Caco-2 (cell line): Measurements from ENCODE around the gene OR14C36. TPM values are rescaled to one million over a fixed set of nuclear protein-coding genes. Genes with fewer than 3 reads are reported as not detected.

Experiments
- BruUV-seq: library from RNA; stranded (reverse); fragments of 400-500 nt; replicated peaks from 2 replicates; lab custom pipeline; 2021; lab: Mats Ljungman, UMichigan
- CTCF ChIA-PET: fragments of 300-600 bp; sonication (Branson Sonifier 250); formaldehyde crosslinking; loops from one replicate; lab custom pipeline; 2022; ENCODE audit warnings: antibody characterized with exemption; lab: Charles Lee
- POLR2A ChIA-PET: fragments of 300-600 bp; sonication (Branson Sonifier 250); formaldehyde crosslinking; loops from one replicate; lab custom pipeline; 2022; ENCODE audit warnings: antibody characterized with exemption; lab: Charles Lee
- DNase-seq, 2 experiments: peaks; one replicate each; pipeline versions ENCODE4 v3.0.0 to v3.0.0-alpha.2; 2020 to 2022
- H3K27me3 ChIP-seq: replicated peaks from 2 replicates; pipeline ENCODE4 v1.6.0; 2011; ENCODE audit warnings: low read length; ENCODE audit not compliant: control insufficient read depth, insufficient read depth
- H3K36me3 ChIP-seq: 2 replicates; pipeline ENCODE4 v1.5.1; 2011; ENCODE audit warnings: low read length; ENCODE audit not compliant: control insufficient read depth, insufficient read depth
- H3K4me1 ChIP-seq: fragments of 250-450 bp; sonication (Bioruptor Pico); 2 replicates; pipeline ENCODE4 v1.5.1; 2020; ENCODE audit warnings: mild to moderate bottlenecking
- H3K4me3 ChIP-seq: 2 replicates; pipeline ENCODE4 v1.5.1; 2011; ENCODE audit warnings: low read depth, mild to moderate bottlenecking, control low read depth, low read length
- H3K9me3 ChIP-seq: fragments of 250-450 bp; sonication (Bioruptor Pico); 2 replicates; pipeline ENCODE4 v1.5.1; 2020; ENCODE audit warnings: mild to moderate bottlenecking, moderate library complexity
- H3K27ac Mint-ChIP-seq: one replicate; pipeline ENCODE4 v1.8.0; 2022; ENCODE audit warnings: mixed read lengths; ENCODE audit not compliant: unreplicated experiment
- H3K27me3 Mint-ChIP-seq: one replicate; pipeline ENCODE4 v1.8.0; 2022; ENCODE audit warnings: mixed read lengths; ENCODE audit not compliant: insufficient read depth, unreplicated experiment
- H3K36me3 Mint-ChIP-seq: one replicate; pipeline ENCODE4 v1.8.0; 2022; ENCODE audit warnings: mild to moderate bottlenecking, mixed read lengths; ENCODE audit not compliant: insufficient read depth, unreplicated experiment
- H3K4me1 Mint-ChIP-seq: one replicate; pipeline ENCODE4 v1.8.0; 2022; ENCODE audit warnings: low read depth, mixed read lengths; ENCODE audit not compliant: unreplicated experiment
- H3K4me3 Mint-ChIP-seq: one replicate; pipeline ENCODE4 v1.8.0; 2022; ENCODE audit warnings: mild to moderate bottlenecking, moderate library complexity, mixed read lengths; ENCODE audit not compliant: unreplicated experiment
- H3K9me3 Mint-ChIP-seq: one replicate; pipeline ENCODE4 v1.8.0; 2022; ENCODE audit warnings: mixed read lengths; ENCODE audit not compliant: unreplicated experiment
- intact Hi-C: fragments of 100-400 bp; cut with micrococcal nuclease; formaldehyde crosslinking; loops from one replicate; pipeline ENCODE4 v1.10.0; 2022; ENCODE audit not compliant: unreplicated experiment
- total RNA-seq: library from RNA; stranded (reverse); gene quantifications from 2 replicates; pipeline ENCODE4 v1.2.3, GENCODE V29; 2022
- TF ChIP-seq, protein P1 (sequence below), 2 experiments: fragments of 200-600 bp in 1 of 2; IDR thresholded peaks; 1 replicate in 1 of 2; 2 replicates in 1 of 2; pipeline versions ENCODE4 v1.5.1 to v1.8.0; 2011 to 2022; ENCODE audit warnings: antibody characterized with exemption in 1 of 2, control low read depth in 1 of 2, inconsistent platforms in 1 of 2, low read depth in 1 of 2, low read length in 1 of 2, mild to moderate bottlenecking in 1 of 2, moderate library complexity in 1 of 2; ENCODE audit not compliant: insufficient read depth in 1 of 2, severe bottlenecking in 1 of 2, unreplicated experiment in 1 of 2

Gene OR14C36
- total RNA-seq, 1 experiment from 2014 or later = not detected

DNA sequence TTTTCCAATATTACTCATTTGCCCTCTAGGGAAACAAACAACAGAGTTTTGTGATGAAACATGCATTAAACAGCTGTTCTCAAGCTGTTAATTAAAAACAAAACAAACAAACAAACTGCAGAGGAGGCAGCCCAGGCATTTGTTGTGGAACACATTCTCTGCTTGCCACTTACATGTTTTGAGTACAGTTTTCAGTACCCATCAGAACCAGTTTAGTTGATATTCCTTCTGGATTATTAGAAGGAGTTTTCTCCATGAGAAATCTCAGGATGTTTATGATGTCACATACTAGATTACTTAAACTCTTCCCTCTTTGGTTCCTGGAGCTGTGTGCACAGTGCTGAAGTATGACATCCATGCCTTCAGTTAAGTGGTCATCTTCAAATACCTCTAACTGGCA is 26.9 kb downstream of the OR14C36 start, which contains the start of gene OR2T6:
OR2T6 (plus strand) TSS at position 301 of the 400 bp plus-strand sequence. CDS start 11,863 bp downstream, outside the sequence.
- ChIA-PET CTCF (no interaction called here), POLR2A (no interaction called here)
- no peaks in the 10 kb centered on the region for H3K4me1 Mint-ChIP-seq
- H3K36me3 Mint-ChIP-seq = no peaks in the 10 kb centered on the region
- BruUV-seq = no TSS peak
- DNase-seq = no peak
- Histone ChIP-seq H3K4me1 (no peaks in the 10 kb centered on the region), H3K27me3 (no peaks in the 10 kb centered on the region), H3K9me3 (no peaks in the 10 kb centered on the region), H3K36me3 (no peaks in the 10 kb centered on the region), H3K4me3 (no peak within 1 kb of the TSS)
- TF ChIP-seq, protein P1, sequence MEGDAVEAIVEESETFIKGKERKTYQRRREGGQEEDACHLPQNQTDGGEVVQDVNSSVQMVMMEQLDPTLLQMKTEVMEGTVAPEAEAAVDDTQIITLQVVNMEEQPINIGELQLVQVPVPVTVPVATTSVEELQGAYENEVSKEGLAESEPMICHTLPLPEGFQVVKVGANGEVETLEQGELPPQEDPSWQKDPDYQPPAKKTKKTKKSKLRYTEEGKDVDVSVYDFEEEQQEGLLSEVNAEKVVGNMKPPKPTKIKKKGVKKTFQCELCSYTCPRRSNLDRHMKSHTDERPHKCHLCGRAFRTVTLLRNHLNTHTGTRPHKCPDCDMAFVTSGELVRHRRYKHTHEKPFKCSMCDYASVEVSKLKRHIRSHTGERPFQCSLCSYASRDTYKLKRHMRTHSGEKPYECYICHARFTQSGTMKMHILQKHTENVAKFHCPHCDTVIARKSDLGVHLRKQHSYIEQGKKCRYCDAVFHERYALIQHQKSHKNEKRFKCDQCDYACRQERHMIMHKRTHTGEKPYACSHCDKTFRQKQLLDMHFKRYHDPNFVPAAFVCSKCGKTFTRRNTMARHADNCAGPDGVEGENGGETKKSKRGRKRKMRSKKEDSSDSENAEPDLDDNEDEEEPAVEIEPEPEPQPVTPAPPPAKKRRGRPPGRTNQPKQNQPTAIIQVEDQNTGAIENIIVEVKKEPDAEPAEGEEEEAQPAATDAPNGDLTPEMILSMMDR (IDR thresholded peaks at IDR 0.05; ENCODE audit: insufficient read depth in 1 of 2, low read depth in 1 of 2, low read length in 1 of 2, severe bottlenecking in 1 of 2, unreplicated experiment in 1 of 2) = no peak
- no peaks in the 10 kb centered on the region for H3K27me3 Mint-ChIP-seq
- peaks cover 14% of the 10 kb centered on the region for H3K9me3 Mint-ChIP-seq
- no peak within 1 kb of the TSS for H3K27ac Mint-ChIP-seq
- H3K4me3 Mint-ChIP-seq = no peak within 1 kb of the TSS
- intact Hi-C loops = no loop called here

- intact Hi-C loops = no loop called here
- H3K9me3 Mint-ChIP-seq = peaks cover 8% of the 10 kb centered on the region
- no peaks in the 10 kb centered on the region for H3K4me1 Mint-ChIP-seq
- Histone ChIP-seq H3K27me3 (no peaks in the 10 kb centered on the region), H3K9me3 (no peaks in the 10 kb centered on the region), H3K4me1 (no peaks in the 10 kb centered on the region), H3K36me3 (no peaks in the 10 kb centered on the region), H3K4me3 (no peak overlapping the region)
- DNase-seq = no peak
- CTCF ChIA-PET = no interaction called here
- POLR2A ChIA-PET = no interaction called here
- no peaks in the 10 kb centered on the region for H3K27me3 Mint-ChIP-seq
- no peak overlapping the region for H3K4me3 Mint-ChIP-seq
- no peak overlapping the region for H3K27ac Mint-ChIP-seq
- TF ChIP-seq, protein P1 (IDR thresholded peaks at IDR 0.05; ENCODE audit: insufficient read depth in 1 of 2, low read depth in 1 of 2, low read length in 1 of 2, severe bottlenecking in 1 of 2, unreplicated experiment in 1 of 2) = no peak
- no peaks in the 10 kb centered on the region for H3K36me3 Mint-ChIP-seq
- no TSS peak for BruUV-seq
Measured at GRCh38 chr1:248376916-248377315, 28.3 kb downstream of the OR14C36 start.

GRCh38 chr1:248380854-248381253 is 32.3 kb downstream of the OR14C36 start:
- POLR2A ChIA-PET = no interaction called here
- no peak overlapping the region for H3K27ac Mint-ChIP-seq
- no peaks in the 10 kb centered on the region for H3K27me3 ChIP-seq
- no peaks in the 10 kb centered on the region for H3K9me3 ChIP-seq
- H3K4me1 Mint-ChIP-seq = no peaks in the 10 kb centered on the region
- DNase-seq = no peak
- TF ChIP-seq, protein P1 (IDR thresholded peaks at IDR 0.05; ENCODE audit: insufficient read depth in 1 of 2, low read depth in 1 of 2, low read length in 1 of 2, severe bottlenecking in 1 of 2, unreplicated experiment in 1 of 2) = no peak
- H3K4me1 ChIP-seq = no peaks in the 10 kb centered on the region
- H3K27me3 Mint-ChIP-seq = peaks cover 3% of the 10 kb centered on the region
- no peaks in the 10 kb centered on the region for H3K9me3 Mint-ChIP-seq
- no peaks in the 10 kb centered on the region for H3K36me3 ChIP-seq
- no peaks in the 10 kb centered on the region for H3K36me3 Mint-ChIP-seq
- no TSS peak for BruUV-seq
- H3K4me3 Mint-ChIP-seq = no peak overlapping the region
- intact Hi-C loops = no loop called here
- H3K4me3 ChIP-seq = no peak overlapping the region
- CTCF ChIA-PET = no interaction called here
